Lung (tissue), 12 donors: Measurements from ENCODE around the gene FOXC2. TPM values are rescaled to one million over a fixed set of nuclear protein-coding genes. Genes with fewer than 3 reads are reported as not detected.

Experiments
- ATAC-seq: fragments of 200-7000 bp; cut with Tn5 transposase; one replicate; pipeline ENCODE4 v1.9.1; 2020; ENCODE audit warnings: moderate number of reproducible peaks; ENCODE audit not compliant: insufficient read depth, low FRiP score
- DNase-seq, 3 donors: peaks; one replicate each; pipeline ENCODE4 v3.0.0-alpha.2; 2013 to 2017
- H3K27ac ChIP-seq, 2 donors: one replicate each; pipeline ENCODE4 v1.5.1; 2013; ENCODE audit warnings: mild to moderate bottlenecking in 2 of 2, moderate library complexity in 2 of 2, control low read depth in 1 of 2, inconsistent platforms in 1 of 2, low read depth in 1 of 2, low read length in 1 of 2
- H3K27me3 ChIP-seq, 3 donors: one replicate each; pipeline ENCODE4 v1.5.1; 2013; ENCODE audit warnings: low read length in 2 of 3; ENCODE audit not compliant: control insufficient read depth in 3 of 3, insufficient read depth in 3 of 3
- H3K36me3 ChIP-seq, 4 donors: one replicate each; pipeline ENCODE4 v1.5.1; 2013; ENCODE audit warnings: low read length in 4 of 4, mild to moderate bottlenecking in 1 of 4, moderate library complexity in 1 of 4; ENCODE audit not compliant: control insufficient read depth in 4 of 4, insufficient read depth in 4 of 4
- H3K4me1 ChIP-seq, 5 donors: one replicate each; pipeline ENCODE4 v1.5.1; 2013; ENCODE audit warnings: low read length in 5 of 5, mild to moderate bottlenecking in 2 of 5, moderate library complexity in 1 of 5; ENCODE audit not compliant: control insufficient read depth in 5 of 5, insufficient read depth in 5 of 5
- H3K4me3 ChIP-seq: one replicate; pipeline ENCODE4 v1.5.1; 2013; ENCODE audit warnings: mild to moderate bottlenecking, control low read depth, moderate library complexity
- H3K9ac ChIP-seq, 2 donors: one replicate each; pipeline ENCODE4 v1.5.1; 2013; ENCODE audit warnings: low read length in 2 of 2, control low read depth in 1 of 2; ENCODE audit not compliant: insufficient read depth in 1 of 2
- H3K9me3 ChIP-seq, 4 donors: one replicate each; pipeline ENCODE4 v1.5.1; 2013; ENCODE audit warnings: low read length in 3 of 4, mild to moderate bottlenecking in 1 of 4, moderate library complexity in 1 of 4; ENCODE audit not compliant: control insufficient read depth in 4 of 4, insufficient read depth in 3 of 4
- WGBS, 2 donors: extraction: QIAGEN DNeasy Blood & Tissue Kit; methylation state at CpG; one replicate each; pipeline ENCODE4 v1.1.7; 2013; 5-methylcytosine and 5-hydroxymethylcytosine counted together
- polyA plus RNA-seq, 2 donors: library from polyadenylated mRNA; stranded (reverse); fragments of 200-250 nt; gene quantifications; one replicate each; pipeline ENCODE4 v1.2.1, GENCODE V29; 2013
- total RNA-seq, 2 donors: library from RNA; depleted of rRNA in 1 of 2; stranded (reverse); fragments of >200 nt in 1 of 2; gene quantifications; one replicate each; pipeline ENCODE4 v1.2.1, GENCODE V29; 2014 to 2021
- TF ChIP-seq, protein P1 (sequence below): IDR thresholded peaks from 2 replicates; pipeline ENCODE4 v1.5.1; 2012; ENCODE audit warnings: mild to moderate bottlenecking; ENCODE audit errors: control extremely low read depth, extremely low read depth
- donor health status: control.
- donor health status: control.
- donor health status: Bipolar disorder and iron deficiency.
- donor health status: healthy.
- donor health status: DM: yes; HTN: yes; CAD: no.

Gene FOXC2
- total and polyA plus RNA-seq, 4 donors = 0.37 to 2.7 (median 0.63) TPM

DNA sequence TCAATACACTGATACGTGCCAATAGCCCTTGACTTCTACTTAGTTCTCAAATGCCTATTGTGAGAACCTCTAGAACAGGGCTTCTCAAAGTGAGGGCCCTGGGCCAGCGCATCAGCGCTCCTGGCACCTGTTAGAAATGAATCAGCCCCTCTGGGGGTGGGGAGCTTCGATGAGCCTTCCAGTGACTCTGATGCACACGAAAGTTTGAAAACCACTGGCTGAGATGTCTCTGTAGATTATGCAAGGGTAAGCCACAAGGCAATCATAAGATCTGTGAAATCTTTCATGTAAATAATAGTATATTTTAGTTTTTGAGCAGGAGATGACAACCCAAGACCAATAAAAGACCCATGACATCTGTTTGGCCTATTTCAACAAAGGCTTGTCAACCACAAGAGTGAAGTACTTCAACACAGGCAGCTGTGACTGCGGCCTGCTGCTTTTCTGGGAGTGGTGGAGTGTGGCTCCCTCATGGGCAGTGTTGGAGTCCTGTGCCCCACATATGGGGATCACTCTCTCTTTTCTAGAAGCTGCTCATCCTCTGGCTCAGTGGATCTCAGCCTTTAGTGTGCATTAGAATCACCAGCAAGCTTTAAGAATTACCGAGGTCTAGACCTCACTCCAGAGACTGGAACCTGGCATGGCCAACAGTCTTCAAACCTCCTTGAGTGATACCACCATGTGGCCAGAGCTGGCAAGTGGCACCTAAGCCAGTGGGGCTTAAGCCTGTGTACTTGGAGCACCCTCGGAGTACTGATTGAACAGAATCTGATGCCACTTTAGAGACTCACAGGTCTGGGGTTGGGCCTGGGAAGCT, 17.3 kb upstream of the FOXC2 start:
- peaks cover 0 to 31% (median 14%) of the 10 kb centered on the region in 4 donors for H3K36me3 ChIP-seq
- 77% methylated on average over 8 of the region's 8 CpGs for WGBS, 2 donors

DNA sequence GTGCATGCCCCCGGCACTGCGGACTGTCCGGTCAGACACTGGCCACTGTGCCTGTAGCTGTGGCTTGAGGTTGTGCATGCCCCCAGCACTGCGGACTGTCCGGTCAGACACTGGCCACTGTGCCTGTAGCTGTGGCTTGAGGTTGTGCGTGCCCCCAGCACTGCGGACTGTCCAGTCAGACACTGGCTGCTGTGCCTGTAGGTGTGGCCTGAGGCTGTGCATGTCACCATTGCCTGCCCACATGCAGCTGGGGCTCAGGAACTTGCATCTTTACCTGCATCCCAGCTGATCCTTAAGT, 16.8 kb upstream of the FOXC2 start:
- no peak overlapping the region for H3K4me3 ChIP-seq
- peaks cover 0 to 31% (median 14%) of the 10 kb centered on the region in 4 donors for H3K36me3 ChIP-seq
- DNase-seq (no peak), ATAC-seq (no peak)
- 99 to 100% methylated on average over 7 of the region's 7 CpGs for WGBS, 2 donors
- H3K27ac ChIP-seq = no peak overlapping the region
- H3K9ac ChIP-seq = no peak overlapping the region
- TF ChIP-seq, protein P1, sequence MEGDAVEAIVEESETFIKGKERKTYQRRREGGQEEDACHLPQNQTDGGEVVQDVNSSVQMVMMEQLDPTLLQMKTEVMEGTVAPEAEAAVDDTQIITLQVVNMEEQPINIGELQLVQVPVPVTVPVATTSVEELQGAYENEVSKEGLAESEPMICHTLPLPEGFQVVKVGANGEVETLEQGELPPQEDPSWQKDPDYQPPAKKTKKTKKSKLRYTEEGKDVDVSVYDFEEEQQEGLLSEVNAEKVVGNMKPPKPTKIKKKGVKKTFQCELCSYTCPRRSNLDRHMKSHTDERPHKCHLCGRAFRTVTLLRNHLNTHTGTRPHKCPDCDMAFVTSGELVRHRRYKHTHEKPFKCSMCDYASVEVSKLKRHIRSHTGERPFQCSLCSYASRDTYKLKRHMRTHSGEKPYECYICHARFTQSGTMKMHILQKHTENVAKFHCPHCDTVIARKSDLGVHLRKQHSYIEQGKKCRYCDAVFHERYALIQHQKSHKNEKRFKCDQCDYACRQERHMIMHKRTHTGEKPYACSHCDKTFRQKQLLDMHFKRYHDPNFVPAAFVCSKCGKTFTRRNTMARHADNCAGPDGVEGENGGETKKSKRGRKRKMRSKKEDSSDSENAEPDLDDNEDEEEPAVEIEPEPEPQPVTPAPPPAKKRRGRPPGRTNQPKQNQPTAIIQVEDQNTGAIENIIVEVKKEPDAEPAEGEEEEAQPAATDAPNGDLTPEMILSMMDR = no peak
- H3K9me3 ChIP-seq = no peaks in the 10 kb centered on the region
- H3K27me3 ChIP-seq = no peaks in the 10 kb centered on the region
- H3K4me1 ChIP-seq = peaks cover 0 to 5% (median 0%) of the 10 kb centered on the region in 5 donors

More for the DNA sequence above, 17.3 kb upstream of the FOXC2 start:
- DNase-seq (no peak), ATAC-seq (no peak)
- Histone ChIP-seq H3K4me3 (no peak overlapping the region), H3K27me3 (no peaks in the 10 kb centered on the region), H3K4me1 (peaks cover 0 to 3% (median 0%) of the 10 kb centered on the region in 5 donors), H3K9me3 (no peaks in the 10 kb centered on the region), H3K9ac (no peak overlapping the region), H3K27ac (no peak overlapping the region)
- TF ChIP-seq, protein P1 = no peak

DNA sequence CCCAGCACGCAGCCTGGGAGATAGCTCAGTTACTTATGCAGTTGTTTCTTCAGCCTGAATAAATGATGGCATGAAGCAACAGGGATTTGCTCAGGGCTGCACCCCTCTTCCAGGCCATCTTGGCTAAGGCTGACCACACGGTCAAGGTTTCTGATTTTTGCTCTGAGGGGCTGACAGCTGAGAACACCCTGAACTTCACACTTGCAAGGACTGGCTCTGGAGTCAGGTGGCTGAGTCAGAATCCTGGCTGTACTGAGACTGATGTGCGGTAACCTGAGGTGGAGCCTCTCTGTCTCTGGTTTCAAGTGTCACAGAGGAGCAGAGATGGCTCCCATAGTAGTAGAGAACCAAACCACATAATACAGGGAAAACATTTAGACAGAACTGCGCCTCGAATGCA, 16.3 kb upstream of the FOXC2 start:
- Histone ChIP-seq H3K4me3 (no peak overlapping the region), H3K9me3 (no peaks in the 10 kb centered on the region), H3K27ac (no peak overlapping the region), H3K27me3 (no peaks in the 10 kb centered on the region), H3K4me1 (peaks cover 0 to 5% (median under 1%) of the 10 kb centered on the region in 5 donors), H3K36me3 (peaks cover 0 to 30% (median 12%) of the 10 kb centered on the region in 4 donors), H3K9ac (no peak overlapping the region)
- 93 to 96% methylated on average over 5 of the region's 5 CpGs for WGBS, 2 donors
- TF ChIP-seq, protein P1 = no peak
- DNase-seq = no peak
- no peak for ATAC-seq
